GM19238 (cell line): ENCODE results near the gene COPG2.

Experiments used
- DNase-seq: peaks from one replicate; pipeline ENCODE4 v3.0.0; 2011; ENCODE audit warnings: low spot score; ENCODE audit not compliant: insufficient read length

COPG2 gene

GRCh38 chr7:130500910-130501309 lies 167.6 kb downstream of the COPG2 start:
- DNase-seq, result no peak

GRCh38 chr7:130500463-130500862 lies 168.1 kb downstream of the COPG2 start:
- DNase-seq, result no peak

GRCh38 chr7:130494431-130494858 lies 174.1 kb downstream of the COPG2 start:
- DNase-seq, result no peak

GRCh38 chr7:130493275-130493873 lies 175.2 kb downstream of the COPG2 start:
- DNase-seq, result no peak

GRCh38 chr7:130492523-130493274 lies 175.8 kb downstream of the COPG2 start:
- no peak for DNase-seq

GRCh38 chr7:130491841-130492522 lies 176.6 kb downstream of the COPG2 start, which contains the start of gene MEST:
Gene MEST, plus strand, starts transcription at chr7:130492085. Its CDS starts 229 bp downstream, at chr7:130492314.
- peak; percentile 12 for DNase-seq

- peak; percentile 30 for DNase-seq
These were observed 177.4 kb downstream of the COPG2 start for GRCh38 chr7:130490888-130491804.

- DNase-seq, result no peak
These were observed 178.2 kb downstream of the COPG2 start for GRCh38 chr7:130490311-130490791.

- no peak for DNase-seq
These were observed 179.2 kb downstream of the COPG2 start for GRCh38 chr7:130489140-130489983.

GRCh38 chr7:130488392-130489139 lies 180.0 kb downstream of the COPG2 start:
- no peak for DNase-seq

- DNase-seq, result no peak
These were observed 181.6 kb downstream of the COPG2 start for GRCh38 chr7:130486954-130487436.

GRCh38 chr7:130486114-130486953 lies 182.2 kb downstream of the COPG2 start:
- peak; percentile 32 for DNase-seq

- DNase-seq, result no peak
These were observed 182.8 kb downstream of the COPG2 start for GRCh38 chr7:130485734-130486113.

GRCh38 chr7:130483031-130483430 lies 185.5 kb downstream of the COPG2 start:
- DNase-seq, result no peak

GRCh38 chr7:130481898-130482297 lies 186.7 kb downstream of the COPG2 start:
- DNase-seq, result no peak

- DNase-seq, result no peak
These were observed 188.7 kb downstream of the COPG2 start for GRCh38 chr7:130479716-130480400.

GRCh38 chr7:130478991-130479390 lies 189.6 kb downstream of the COPG2 start:
- DNase-seq, result no peak
